Uterus (tissue), 4 donors: Measurements from ENCODE around the gene ASPG. TPM values are rescaled to one million over a fixed set of nuclear protein-coding genes. Genes with fewer than 3 reads are reported as not detected.

Experiments
- DNase-seq, 2 donors: peaks; one replicate each; pipeline ENCODE4 v3.0.0-alpha.2; 2019 to 2020
- H3K27ac ChIP-seq, 2 donors: fragments of 200-600 bp; sonication (generic); 1 replicate in 1 of 2; 2 replicates in 1 of 2; pipeline ENCODE4 v1.5.1; 2016 to 2018
- H3K27me3 ChIP-seq, 2 donors: fragments of 200-600 bp; sonication (generic); one replicate each; pipeline ENCODE4 v1.5.1; 2018 to 2019; ENCODE audit warnings: control low read depth in 1 of 2
- H3K36me3 ChIP-seq, 2 donors: fragments of 200-600 bp; sonication (generic); one replicate each; pipeline ENCODE4 v1.5.1; 2019; ENCODE audit warnings: control low read depth in 1 of 2
- H3K4me1 ChIP-seq, 2 donors: fragments of 200-600 bp; sonication (generic); one replicate each; pipeline ENCODE4 v1.5.1; 2018 to 2019; ENCODE audit warnings: control low read depth in 1 of 2
- H3K4me3 ChIP-seq, 2 donors: fragments of 200-600 bp; sonication (generic); 1 replicate in 1 of 2; 2 replicates in 1 of 2; pipeline ENCODE4 v1.5.1; 2018 to 2019; ENCODE audit warnings: mild to moderate bottlenecking in 1 of 2
- H3K9me3 ChIP-seq, 2 donors: fragments of 200-600 bp; sonication (generic); one replicate each; pipeline ENCODE4 v1.5.1; 2019; ENCODE audit warnings: control low read depth in 1 of 2
- CTCF ChIP-seq, 4 experiments: fragments of 200-600 bp in 2 of 4; fragments of 450-650 bp in 2 of 4; sonication (generic) in 2 of 4; IDR thresholded peaks; one replicate each; pipeline ENCODE4 v1.5.1; 2016 to 2019; ENCODE audit warnings: antibody characterized with exemption in 4 of 4, mild to moderate bottlenecking in 2 of 4, moderate library complexity in 1 of 4
- POLR2A ChIP-seq, 2 donors: fragments of 450-650 bp; IDR thresholded peaks; one replicate each; pipeline ENCODE4 v1.6.1; 2016; ENCODE audit warnings: antibody characterized with exemption in 2 of 2, mild to moderate bottlenecking in 1 of 2, moderate library complexity in 1 of 2
- intact Hi-C: fragments of 100-400 bp; cut with DNase I; formaldehyde crosslinking; loops from one replicate; pipeline ENCODE4 v1.15.1; 2023; ENCODE audit warnings: low total_unique reads
- total RNA-seq, 4 donors: library from RNA; depleted of rRNA in 3 of 4; stranded (reverse); fragments of >200 nt in 3 of 4; gene quantifications; one replicate each; pipeline versions ENCODE4 v1.1.0 to v1.2.4, GENCODE V29; 2014 to 2023
- donor health status: DM: yes; HTN: yes; CAD: no.

Gene ASPG
- total RNA-seq, 4 donors from 2014 or later, result 0.41 to 16.2 (median 0.51) TPM; not detected in 1

- DNase-seq, result no peak
- peaks cover 0 to 3% of the 10 kb centered on the region in 2 donors for H3K27me3 ChIP-seq
- intact Hi-C loops, result no loop called here
- H3K4me1 ChIP-seq, result no peaks in the 10 kb centered on the region
- TF ChIP-seq POLR2A (IDR thresholded peaks at IDR 0.05) (no peak), CTCF (IDR thresholded peaks at IDR 0.05) (no peak)
- no peaks in the 10 kb centered on the region for H3K36me3 ChIP-seq
- no peak overlapping the region for H3K4me3 ChIP-seq
- H3K9me3 ChIP-seq, result no peaks in the 10 kb centered on the region
- H3K27ac ChIP-seq, result no peak overlapping the region
Measured at GRCh38 chr14:104066279-104066678, 19.2 kb upstream of the ASPG start.

GRCh38 chr14:104066719-104067295 lies 18.7 kb upstream of the ASPG start:
- no peaks in the 10 kb centered on the region for H3K9me3 ChIP-seq
- intact Hi-C loops, result no loop called here
- no peak for TF ChIP-seq CTCF (IDR thresholded peaks at IDR 0.05)
- no peak for TF ChIP-seq POLR2A (IDR thresholded peaks at IDR 0.05)
- H3K36me3 ChIP-seq, result no peaks in the 10 kb centered on the region
- no peak overlapping the region for H3K4me3 ChIP-seq
- H3K4me1 ChIP-seq, result no peaks in the 10 kb centered on the region
- peaks cover 0 to 3% of the 10 kb centered on the region in 2 donors for H3K27me3 ChIP-seq
- no peak for DNase-seq
- no peak overlapping the region for H3K27ac ChIP-seq

GRCh38 chr14:104069541-104069940 lies 16.0 kb upstream of the ASPG start:
- H3K27ac ChIP-seq, result no peak overlapping the region
- H3K9me3 ChIP-seq, result no peaks in the 10 kb centered on the region
- peaks cover 0 to 3% of the 10 kb centered on the region in 2 donors for H3K27me3 ChIP-seq
- no peaks in the 10 kb centered on the region for H3K36me3 ChIP-seq
- H3K4me1 ChIP-seq, result no peaks in the 10 kb centered on the region
- DNase-seq, result no peak
- no peak overlapping the region for H3K4me3 ChIP-seq
- intact Hi-C loops, result no loop called here
- no peak for TF ChIP-seq POLR2A (IDR thresholded peaks at IDR 0.05)

- no peak overlapping the region for H3K27ac ChIP-seq
- no peaks in the 10 kb centered on the region for H3K4me1 ChIP-seq
- no peak overlapping the region for H3K4me3 ChIP-seq
- intact Hi-C loops, result no loop called here
- H3K36me3 ChIP-seq, result no peaks in the 10 kb centered on the region
- TF ChIP-seq POLR2A (IDR thresholded peaks at IDR 0.05) (no peak), CTCF (IDR thresholded peaks at IDR 0.05) (no peak)
- peaks cover 0 to 3% of the 10 kb centered on the region in 2 donors for H3K27me3 ChIP-seq
- no peaks in the 10 kb centered on the region for H3K9me3 ChIP-seq
- DNase-seq, result no peak
Measured at GRCh38 chr14:104072586-104072985, 12.9 kb upstream of the ASPG start.

- TF ChIP-seq POLR2A (IDR thresholded peaks at IDR 0.05) (no peak), CTCF (IDR thresholded peaks at IDR 0.05) (no peak)
- H3K4me1 ChIP-seq, result no peaks in the 10 kb centered on the region
- intact Hi-C loops, result no loop called here
- H3K27me3 ChIP-seq, result peaks cover 0 to 3% of the 10 kb centered on the region in 2 donors
- H3K36me3 ChIP-seq, result no peaks in the 10 kb centered on the region
- no peak overlapping the region for H3K27ac ChIP-seq
- no peak for DNase-seq
- no peaks in the 10 kb centered on the region for H3K9me3 ChIP-seq
- H3K4me3 ChIP-seq, result no peak overlapping the region
Measured at GRCh38 chr14:104073764-104074163, 11.7 kb upstream of the ASPG start.
